ENCODE results near the gene SLC7A6OS.
"Not testable (repeated sequence)": the region's sequence is repeated elsewhere in the genome, so short reads cannot be mapped to it uniquely, and the experiment has no call there.

SLC7A6OS gene

DNA sequence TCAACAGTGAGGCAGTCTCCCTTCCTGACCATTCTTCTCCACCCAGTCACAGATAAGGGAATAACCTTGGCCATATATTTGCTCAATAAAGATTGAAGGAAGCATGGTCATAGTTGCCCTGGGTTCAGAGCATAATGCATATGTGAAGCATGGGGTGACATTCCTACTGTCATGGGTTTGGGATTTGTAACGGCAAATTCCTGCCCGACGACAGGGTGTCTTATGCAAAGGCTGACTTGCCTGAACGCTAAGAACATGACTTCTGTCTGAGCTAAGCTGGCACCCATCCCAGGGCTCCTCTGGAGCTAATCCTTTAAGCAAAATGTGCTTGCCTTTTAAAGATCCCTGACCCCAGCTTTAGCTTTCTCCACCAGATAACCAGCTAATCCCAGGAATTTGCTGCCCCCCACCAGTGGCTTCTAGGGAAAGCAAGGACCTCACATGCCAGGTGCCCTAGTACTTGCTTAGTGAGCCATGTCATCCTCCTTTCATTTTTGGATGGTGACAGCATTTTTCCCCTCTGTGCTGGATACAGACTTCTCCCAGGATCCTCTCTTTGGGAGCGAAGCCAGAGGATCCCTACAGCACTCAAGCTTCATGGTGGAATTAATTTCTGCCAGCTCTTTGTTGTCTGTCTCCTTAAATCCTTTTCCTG, 11.7 kb downstream of the SLC7A6OS start:
- peak; percentile 74 for DNase-seq (ENCODE audit: low read depth)

DNA sequence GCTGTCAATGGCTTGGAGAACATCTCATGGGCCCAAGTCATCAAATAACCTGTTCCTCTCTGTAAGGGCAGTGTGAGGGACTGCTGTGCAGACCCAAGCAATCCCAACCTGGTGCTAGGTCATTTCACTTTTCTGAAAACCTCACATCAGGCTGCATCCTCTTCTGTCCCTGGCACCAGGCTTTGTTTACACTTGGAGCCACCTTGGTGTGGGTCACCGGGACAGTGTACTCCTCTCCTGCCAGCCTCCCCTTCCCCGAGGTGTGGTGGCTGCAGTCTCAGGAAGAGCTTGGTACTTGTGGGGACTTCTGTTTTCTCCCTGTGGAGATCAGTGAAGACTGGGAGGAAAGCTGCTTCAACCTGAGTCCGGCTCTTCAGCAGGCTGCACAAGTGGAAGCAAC, 12.4 kb downstream of the SLC7A6OS start:
- no peak for DNase-seq (ENCODE audit: low read depth)

DNA sequence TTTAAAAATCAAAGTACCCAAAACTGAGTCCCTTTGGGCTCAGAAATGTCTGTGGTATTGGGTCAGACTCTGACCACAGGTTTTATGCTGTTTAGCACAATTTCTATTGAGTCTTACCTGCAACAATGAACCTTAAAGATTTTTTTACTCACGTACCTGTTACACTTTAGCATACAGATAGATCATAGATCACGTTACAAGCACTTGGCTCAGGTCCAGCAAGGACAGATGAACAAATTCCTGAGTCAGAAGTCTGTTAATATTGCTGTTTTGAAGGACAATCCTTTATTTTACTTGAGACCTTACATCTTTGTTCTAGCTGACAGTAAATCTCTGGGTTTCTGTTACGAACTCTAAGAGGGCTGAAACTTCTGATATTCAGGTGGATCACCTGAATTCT, 12.8 kb downstream of the SLC7A6OS start:
- no peak for DNase-seq (ENCODE audit: low read depth)

DNA sequence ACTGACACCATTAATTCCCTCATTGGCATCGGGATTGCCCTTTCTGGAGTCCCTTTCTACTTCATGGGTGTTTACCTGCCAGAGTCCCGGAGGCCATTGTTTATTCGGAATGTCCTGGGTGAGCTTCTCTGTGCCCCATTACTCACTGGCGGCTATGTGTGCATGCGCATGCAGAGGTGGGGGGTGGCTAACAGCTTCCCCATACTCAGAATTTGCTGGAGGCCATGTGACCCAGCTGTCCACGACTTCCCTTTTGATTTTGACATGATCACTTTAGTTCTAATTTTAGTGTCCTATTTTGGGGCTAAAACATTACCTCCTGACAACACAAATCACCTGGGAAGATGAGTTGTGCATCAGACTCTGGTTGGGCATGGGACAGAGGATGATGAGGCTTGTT, 14.1 kb downstream of the SLC7A6OS start:
- no peak for DNase-seq (ENCODE audit: low read depth)

DNA sequence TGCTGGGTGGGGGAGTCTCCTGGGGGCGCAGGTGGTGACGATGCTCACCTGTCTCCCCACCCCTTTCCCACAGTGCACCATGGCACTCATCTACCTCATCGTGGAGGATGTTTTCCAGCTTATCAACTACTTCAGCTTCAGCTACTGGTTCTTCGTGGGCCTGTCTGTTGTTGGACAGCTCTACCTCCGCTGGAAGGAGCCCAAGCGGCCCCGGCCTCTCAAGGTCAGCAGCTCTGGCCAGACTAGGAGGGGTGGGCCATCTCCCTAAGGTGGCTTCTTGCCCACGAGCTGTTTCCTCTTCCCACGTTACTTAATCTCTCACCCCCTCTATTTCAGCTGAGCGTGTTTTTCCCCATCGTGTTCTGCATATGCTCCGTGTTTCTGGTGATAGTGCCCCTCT, 14.5 kb downstream of the SLC7A6OS start:
- no peak for DNase-seq (ENCODE audit: low read depth)

DNA sequence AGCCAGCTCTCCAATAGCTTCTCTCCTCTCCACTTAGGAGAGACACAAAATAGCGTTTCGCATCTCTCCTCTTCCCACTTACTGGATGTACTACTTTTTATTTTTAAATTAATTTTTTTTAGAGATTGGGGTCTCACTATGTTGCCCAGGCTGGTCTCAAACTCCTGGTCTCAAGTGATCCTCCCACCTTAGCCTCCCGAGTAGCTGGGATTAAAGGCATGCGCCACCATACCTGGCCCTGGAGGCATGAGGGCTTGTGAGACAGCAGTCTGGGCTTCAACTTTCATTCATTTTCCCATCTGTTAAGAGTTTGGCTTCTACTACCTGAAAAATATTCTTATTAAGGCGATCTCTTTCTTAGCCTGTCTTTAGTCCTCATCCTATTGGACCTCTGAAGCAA, 18.3 kb downstream of the SLC7A6OS start:
- DNase-seq (ENCODE audit: low read depth) = no peak

DNA sequence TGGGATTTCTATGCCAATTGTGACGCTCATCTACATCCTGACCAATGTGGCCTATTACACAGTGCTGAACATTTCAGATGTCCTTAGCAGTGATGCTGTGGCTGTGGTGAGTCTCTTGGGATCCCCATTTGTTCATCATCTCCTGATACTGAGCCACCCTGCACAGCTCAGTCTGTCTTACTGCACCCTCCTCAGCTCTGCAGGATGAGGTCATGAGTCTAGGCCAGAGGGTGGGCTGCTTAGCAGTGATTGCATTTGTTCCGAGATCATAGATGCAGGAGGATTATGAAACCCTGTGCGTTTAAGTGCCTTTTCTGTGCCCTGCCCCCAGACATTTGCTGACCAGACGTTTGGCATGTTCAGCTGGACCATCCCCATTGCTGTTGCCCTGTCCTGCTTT, 19.5 kb downstream of the SLC7A6OS start:
- DNase-seq (ENCODE audit: low read depth) = no peak

DNA sequence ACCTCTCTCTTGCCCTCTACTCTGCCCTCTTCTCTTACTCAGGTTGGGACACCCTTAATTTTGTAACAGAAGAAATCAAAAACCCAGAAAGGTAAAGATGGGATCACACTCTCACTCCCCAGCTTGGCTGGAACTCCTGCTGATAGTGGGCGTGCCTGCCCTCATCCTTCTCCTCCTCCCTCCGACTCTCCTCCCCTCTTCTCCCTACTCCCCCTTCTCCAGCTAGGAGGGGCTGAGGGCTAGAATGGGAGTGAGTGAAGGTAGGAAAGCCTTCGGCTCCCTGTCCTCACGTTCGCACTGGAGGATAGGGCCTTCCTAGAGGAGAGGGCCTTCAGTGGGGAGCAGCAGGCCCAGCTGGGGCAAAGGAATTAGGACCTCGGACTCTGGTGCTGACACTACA, 20.3 kb downstream of the SLC7A6OS start:
- DNase-seq (ENCODE audit: low read depth) = no peak

DNA sequence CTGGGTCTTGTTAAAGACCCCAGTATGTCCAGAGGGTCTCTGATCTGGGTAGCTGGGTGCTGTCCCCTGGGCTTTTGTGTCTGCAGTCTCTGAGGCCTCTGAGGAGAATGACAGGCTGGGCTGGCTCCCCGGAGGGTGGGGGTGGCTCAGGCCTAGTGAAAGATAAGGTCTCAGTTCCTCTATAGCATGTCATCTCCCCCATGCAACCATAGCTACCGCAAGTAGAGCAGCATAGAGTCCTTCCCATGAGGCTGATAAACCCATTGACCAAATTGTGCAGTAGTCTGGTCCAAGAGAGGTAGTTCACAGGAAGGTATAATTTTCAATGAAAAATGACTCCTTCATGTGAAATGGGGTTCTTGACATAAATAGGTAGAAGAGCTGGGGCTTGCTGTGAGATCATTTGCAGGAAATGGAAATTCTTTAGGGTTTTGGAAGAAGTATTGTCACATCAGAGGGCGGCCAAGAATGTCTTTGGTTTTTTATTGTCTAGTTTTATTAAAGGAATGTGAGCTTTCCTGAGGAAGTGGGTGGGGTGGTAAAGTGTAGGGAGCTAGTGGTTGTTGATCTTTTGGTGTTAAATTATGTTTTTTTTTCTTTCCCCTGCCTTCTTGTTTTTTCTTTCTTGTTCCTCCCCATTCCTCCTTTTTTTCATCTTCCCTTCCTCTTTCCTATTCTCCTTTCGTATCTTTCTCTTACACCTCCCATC, 21.0 kb downstream of the SLC7A6OS start:
- no peak for DNase-seq (ENCODE audit: low read depth)

DNA sequence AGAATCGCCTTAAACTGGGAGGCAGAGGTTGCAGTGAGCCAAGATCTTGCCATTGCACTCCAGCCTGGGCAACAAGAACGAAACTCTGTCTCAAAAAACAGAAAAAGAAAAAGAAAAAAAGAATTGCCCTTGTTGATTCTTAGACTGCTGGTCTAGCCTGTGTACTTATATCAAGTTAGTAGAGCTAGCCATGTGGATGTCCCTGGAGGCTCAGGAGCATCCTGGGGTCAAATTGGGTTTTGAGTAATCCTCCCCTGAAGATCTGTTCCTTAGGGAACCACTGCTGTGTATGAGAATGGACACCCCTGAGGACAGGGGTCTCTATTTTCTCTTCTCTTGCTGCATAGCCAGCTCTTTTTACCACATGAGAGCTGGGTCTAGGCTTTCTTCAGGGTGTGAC, 21.5 kb downstream of the SLC7A6OS start:
- DNase-seq (ENCODE audit: low read depth) = no peak

DNA sequence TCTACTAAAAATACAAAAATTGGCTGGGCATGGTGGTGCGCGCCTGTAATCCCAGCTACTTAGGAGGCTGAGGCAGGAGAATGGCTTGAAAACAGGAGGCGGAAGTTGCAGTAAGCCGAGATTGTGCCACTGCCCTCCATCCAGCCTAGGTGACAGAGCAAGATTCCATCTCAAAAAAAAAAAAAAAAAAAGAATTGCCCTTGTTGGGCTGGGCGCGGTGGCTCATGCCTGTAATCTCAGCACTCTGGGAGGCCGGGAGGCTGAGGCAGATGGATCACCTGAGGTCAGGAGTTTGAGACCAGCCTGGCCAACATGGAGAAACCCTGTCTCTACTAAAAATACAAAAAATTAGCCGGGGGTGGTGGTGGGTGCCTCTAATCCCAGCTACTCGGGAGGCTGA, 21.9 kb downstream of the SLC7A6OS start:
- DNase-seq (ENCODE audit: low read depth) = not testable (repeated sequence)

DNA sequence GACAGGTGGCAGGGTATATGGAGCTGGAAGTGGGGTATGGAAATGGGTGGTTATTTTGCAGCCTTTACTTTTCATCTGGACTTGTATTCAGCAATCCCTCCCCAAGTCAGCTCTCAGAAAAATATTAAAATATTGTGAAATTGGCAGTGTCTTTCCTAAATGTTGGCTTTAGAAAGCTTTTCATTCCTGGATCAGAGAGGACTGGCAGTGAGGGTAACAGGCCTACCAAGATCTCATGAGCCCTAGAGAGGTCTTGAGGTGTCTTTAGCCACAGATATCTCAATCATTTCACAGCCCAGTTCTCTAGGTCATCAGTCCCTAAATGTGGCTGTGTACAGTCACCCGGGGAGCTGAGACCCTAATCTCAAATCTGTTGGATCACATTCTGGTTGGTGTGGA, 22.5 kb downstream of the SLC7A6OS start:
- no peak for DNase-seq (ENCODE audit: low read depth)

DNA sequence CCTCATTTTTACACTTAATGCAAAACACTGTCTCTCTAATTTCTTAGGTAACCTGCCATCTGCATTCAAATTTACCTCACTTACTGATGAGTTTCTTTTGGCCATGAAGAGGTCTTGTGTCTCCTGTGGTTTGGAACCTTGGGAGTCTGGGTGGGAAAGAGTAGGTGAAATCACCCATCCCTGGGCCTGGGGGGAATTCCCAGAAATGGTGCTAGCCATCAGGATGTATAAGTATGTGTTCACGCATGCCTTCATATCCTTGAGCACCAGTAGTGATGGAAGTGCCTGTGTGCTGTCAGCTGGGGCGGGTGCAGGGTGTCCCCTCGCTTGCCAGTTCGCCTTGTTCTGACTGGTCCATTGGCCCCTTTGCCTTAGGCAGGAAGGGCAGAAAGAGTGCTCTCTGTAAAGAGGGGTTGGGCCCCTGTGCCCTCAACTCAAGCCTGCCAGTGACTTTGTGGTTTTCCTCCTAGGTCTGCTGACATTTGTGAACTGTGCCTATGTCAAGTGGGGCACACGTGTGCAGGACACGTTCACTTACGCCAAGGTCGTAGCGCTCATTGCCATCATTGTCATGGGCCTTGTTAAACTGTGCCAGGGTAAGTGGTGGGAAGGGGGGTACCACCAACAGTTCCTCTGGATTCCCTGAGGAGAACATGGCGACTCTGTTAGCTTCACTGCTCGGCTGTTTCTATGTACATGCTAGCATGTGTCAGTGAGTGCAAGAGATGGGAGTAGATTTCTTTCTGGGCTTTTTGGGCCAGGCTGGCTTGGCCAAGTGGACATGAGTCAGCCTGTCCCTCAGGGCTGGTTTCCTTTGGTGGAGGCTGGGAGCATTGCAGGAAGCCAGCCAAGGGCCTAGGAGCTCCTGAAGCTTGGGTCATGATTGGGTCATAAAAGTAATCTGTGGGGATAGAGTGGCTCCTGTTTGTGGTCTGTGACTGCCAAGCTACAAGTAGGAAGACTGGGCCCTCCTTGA, 23.2 kb downstream of the SLC7A6OS start:
- DNase-seq (ENCODE audit: low read depth) = peak; percentile 91

DNA sequence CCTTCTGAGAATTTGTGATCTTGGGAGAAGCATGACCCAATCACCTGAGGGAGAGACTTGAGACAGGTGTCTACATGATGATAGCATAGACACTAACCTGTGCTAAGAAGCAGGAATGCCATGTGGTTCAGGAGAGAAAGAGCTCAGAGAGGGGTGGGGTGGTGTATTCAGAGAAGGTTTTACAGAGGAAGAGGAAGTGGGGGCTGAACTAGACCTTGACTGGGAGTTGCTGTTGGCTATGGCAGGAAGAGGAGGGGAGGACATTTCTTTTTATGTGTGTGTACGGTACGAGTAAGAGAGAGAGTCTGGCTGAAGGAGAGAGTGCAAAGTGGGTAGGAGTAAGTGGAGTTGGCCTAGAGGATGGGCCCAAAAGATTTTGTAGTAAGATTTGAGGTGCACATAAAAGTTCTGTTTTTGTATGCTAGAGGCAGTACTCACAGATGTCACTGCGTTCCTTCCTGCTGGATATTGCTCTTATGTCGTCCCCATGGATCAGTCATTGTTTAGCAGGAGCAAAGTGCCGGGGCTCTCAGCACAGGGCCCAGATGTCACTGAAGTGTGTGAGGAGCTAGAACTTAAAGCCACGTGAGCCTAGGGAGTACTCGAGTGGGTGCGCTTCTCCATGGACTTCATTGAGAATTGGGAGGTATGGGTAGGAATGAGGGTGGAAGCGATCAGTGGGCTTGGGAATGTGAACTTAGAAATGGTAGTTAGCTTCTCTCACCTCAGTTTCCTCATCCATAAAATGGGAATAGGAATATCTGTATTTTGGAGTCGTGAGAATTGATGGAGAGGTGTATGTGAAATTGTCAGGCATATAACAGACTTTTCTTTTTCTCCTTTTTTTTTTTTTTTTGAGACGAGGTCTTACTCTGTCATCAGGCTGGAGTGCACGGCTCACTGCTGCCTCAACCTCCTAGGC, 24.3 kb downstream of the SLC7A6OS start:
- DNase-seq (ENCODE audit: low read depth) = no peak

DNA sequence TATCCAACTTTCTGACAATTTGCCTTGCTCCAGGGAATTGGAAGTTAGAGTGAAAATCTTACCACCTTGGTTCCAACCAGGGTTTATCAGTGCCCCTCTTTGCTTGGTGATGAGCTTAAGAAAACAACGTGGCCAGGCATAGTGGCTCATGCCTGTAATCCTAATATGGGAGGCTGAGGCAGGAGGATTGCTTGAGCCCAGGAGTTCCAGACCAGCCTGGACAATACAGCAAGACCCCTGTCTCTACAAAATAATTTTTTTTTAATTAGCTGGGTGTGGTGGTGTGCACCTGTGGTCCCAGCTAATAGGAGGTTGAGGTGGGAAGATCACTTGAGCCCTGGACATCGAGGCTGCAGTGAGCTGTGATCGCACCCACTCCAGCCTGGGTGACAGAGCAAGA, 25.1 kb downstream of the SLC7A6OS start:
- no peak for DNase-seq (ENCODE audit: low read depth)

DNA sequence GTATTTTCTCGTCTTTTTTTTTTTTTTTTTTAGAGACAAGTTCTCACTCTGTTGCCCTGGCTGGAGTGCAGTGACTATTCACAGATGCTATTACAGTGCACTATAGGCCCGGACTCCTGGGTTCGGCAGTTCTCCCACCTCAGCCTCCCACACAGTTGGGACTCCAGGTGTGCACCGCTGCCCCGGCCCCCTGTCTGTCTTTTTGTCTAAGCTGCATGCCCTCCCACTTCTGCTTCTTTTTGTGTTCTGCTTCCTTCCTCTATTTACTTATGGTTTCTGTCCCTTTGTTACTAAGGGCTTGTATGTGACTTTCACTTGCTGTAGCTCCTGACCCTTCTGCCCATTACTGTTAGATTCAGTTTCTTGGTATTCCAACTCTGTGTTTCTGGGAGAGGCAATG, 25.9 kb downstream of the SLC7A6OS start:
- no peak for DNase-seq (ENCODE audit: low read depth)

DNA sequence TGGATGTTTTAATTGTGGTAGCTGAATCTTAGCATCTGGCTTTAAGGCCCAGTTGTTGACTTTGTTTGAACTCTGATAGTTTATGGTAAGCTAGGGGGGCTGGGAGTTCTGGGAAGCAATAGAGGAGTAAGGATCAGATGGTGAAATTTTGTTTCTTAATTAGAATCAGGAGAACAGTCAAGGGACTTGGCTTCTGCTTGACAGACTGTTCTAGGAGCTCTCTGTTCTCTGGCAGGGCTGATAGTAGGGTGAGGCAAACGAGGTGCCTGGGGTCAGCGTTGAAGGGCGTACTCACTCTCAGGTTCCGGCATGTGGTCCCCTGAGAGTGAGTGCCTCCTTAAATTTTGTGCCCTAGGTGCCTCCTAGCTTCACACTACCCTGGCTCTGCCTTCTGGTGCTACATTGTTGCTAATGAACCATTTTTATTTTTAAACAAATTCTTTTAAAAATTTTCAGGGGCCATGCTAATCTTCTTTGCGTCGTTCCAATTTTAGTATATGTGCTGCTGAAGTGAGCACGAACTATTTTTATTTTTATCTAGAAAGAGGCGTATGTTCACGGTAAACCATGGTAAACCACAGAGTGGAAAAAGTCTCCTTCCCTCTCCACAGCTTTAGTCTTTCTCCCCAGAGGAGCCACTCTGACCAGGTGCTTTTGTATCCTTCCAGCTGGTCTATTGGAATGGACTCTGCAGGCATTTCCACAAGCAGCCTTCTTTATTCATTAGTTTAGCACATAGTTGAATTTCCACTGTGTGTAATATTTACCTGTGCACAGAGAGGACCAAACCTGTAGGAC, 26.7 kb downstream of the SLC7A6OS start:
- DNase-seq (ENCODE audit: low read depth) = no peak

DNA sequence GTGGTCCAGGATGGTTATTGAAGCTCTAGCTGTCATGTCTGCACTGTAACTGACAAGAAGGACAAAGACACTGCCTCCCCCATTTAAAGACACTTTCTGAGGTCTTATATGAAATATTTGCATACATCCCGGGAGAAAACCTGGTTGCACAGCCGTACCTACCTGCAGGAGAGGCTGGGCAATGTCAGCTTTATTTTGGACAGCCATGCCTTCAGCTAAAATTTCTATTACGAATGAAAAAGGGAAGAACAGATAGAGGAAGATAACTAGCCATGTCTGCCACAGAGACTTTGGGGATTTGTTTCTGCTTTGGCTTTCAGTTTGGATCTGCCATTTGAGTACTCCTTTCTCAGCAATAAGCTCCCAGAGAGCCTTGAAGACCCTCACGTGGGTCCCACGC, 27.4 kb downstream of the SLC7A6OS start:
- no peak for DNase-seq (ENCODE audit: low read depth)

DNA sequence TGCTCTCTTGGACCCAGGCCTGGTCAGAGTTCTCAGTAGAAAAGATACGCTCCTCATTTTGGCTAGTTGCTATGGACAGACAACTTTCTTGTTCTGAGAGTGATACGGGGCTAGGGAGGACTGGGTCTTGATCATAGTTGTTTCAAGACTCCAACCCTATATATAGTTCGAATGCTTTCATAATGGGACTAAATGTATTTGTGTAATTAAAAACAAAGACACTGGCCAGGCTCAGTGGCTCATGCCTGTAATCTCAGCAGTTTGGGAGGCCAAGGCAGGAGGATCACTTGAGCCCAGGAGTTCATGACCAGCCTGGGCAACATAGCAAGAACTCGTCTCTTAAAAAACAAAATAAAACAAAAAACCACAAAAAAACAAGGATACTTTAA, 28.7 kb downstream of the SLC7A6OS start:
- DNase-seq (ENCODE audit: low read depth) = no peak

DNA sequence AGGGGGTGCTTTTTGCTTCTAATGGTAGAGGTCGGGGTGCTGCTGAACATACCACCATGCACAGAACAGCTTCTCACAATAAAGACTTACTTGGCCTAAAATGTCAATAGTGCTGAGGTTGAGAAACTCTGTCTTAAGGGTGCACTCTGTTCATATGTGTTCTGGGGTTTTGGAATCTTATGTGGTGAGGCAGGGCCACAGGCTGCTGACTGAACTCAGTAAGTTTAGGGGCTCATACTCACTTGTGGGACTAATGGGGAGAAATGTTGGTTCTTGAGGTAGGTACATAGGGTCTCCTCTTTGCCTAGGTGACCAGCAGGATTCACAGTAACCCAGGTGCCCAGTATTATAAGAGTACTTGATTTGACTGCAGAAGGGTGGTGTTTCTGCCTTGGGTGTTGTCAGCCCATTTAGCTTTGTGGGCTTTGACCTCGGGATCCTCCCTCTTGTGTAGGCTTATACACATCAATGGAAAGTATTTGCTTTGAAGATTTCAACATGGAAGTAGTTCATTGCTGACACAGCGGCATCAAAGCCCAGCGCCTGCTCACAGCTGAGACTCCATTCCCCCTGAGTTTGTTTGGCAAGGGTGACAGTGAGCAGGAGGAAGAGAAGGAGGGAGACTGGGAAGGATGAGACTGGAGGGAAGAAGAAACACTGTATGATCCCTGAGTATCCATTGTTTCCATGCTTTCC, 29.2 kb downstream of the SLC7A6OS start:
- no peak for DNase-seq (ENCODE audit: low read depth)
